GM23338 (cell line): ENCODE results near the gene SSH3. TPM values are rescaled to one million over a fixed set of nuclear protein-coding genes. Genes with fewer than 3 reads are reported as not detected.
"Not testable (repeated sequence)": the region's sequence is repeated elsewhere in the genome, so short reads cannot be mapped to it uniquely, and the experiment has no call there.

Experiments
- ATAC-seq: fragments of 200-7000 bp; cut with Tn5 transposase; 3 replicates; pipeline ENCODE4 v1.9.1; 2020
- DNase-seq: peaks from one replicate; pipeline ENCODE4 v3.0.0-alpha.2; 2015; ENCODE audit warnings: low spot score
- H2AFZ ChIP-seq: fragments of 200-600 bp; sonication (generic); 2 replicates; pipeline ENCODE4 v1.8.0; 2016; ENCODE audit warnings: antibody characterized with exemption, mild to moderate bottlenecking, moderate library complexity
- H3F3A ChIP-seq: fragments of 200-600 bp; sonication (generic); replicated peaks from 2 replicates; pipeline ENCODE4 v1.8.0; 2017; ENCODE audit warnings: antibody characterized with exemption, mixed run types, low read depth
- H3K27ac ChIP-seq: fragments of 200-600 bp; sonication (generic); 2 replicates; pipeline ENCODE4 v1.6.1; 2016; ENCODE audit warnings: low read depth
- H3K27me3 ChIP-seq: fragments of 200-600 bp; sonication (generic); 2 replicates; pipeline ENCODE4 v1.8.0; 2016; ENCODE audit warnings: mild to moderate bottlenecking, mixed run types, moderate library complexity; ENCODE audit not compliant: insufficient read depth
- H3K36me3 ChIP-seq: fragments of 200-600 bp; sonication (generic); 2 replicates; pipeline ENCODE4 v1.8.0; 2016; ENCODE audit warnings: mild to moderate bottlenecking; ENCODE audit not compliant: insufficient read depth
- H3K4me1 ChIP-seq: fragments of 200-600 bp; sonication (generic); 2 replicates; pipeline ENCODE4 v1.8.0; 2016; ENCODE audit warnings: mild to moderate bottlenecking, moderate library complexity; ENCODE audit not compliant: insufficient read depth
- H3K4me2 ChIP-seq: fragments of 200-600 bp; sonication (generic); 2 replicates; pipeline ENCODE4 v1.7.1; 2017; ENCODE audit warnings: mixed run types
- H3K4me3 ChIP-seq: fragments of 200-600 bp; sonication (generic); 2 replicates; pipeline ENCODE4 v1.6.1; 2016; ENCODE audit warnings: mixed run types
- H3K79me2 ChIP-seq: fragments of 200-600 bp; sonication (generic); replicated peaks from 2 replicates; pipeline ENCODE4 v1.8.0; 2017; ENCODE audit warnings: mild to moderate bottlenecking; ENCODE audit not compliant: insufficient read depth
- H3K9me2 ChIP-seq: fragments of 200-600 bp; sonication (generic); 2 replicates; pipeline ENCODE4 v1.8.0; 2017; ENCODE audit not compliant: insufficient read depth
- H4K20me1 ChIP-seq: fragments of 200-600 bp; sonication (generic); replicated peaks from 2 replicates; pipeline ENCODE4 v1.8.0; 2017; ENCODE audit warnings: mild to moderate bottlenecking; ENCODE audit not compliant: insufficient read depth
- H3K27ac Mint-ChIP-seq: 2 replicates; pipeline ENCODE4 v1.8.0; 2020; ENCODE audit warnings: inconsistent platforms, mild to moderate bottlenecking, moderate library complexity, mixed read lengths
- H3K27me3 Mint-ChIP-seq: 3 replicates; pipeline ENCODE4 v1.8.0; 2022; ENCODE audit warnings: low read depth, mild to moderate bottlenecking, moderate library complexity, mixed read lengths, inconsistent platforms; ENCODE audit not compliant: insufficient read depth, poor library complexity
- H3K36me3 Mint-ChIP-seq: 3 replicates; pipeline ENCODE4 v1.8.0; 2021; ENCODE audit warnings: low read depth, mild to moderate bottlenecking, inconsistent platforms, moderate library complexity, mixed read lengths
- H3K4me1 Mint-ChIP-seq: 3 replicates; pipeline ENCODE4 v1.8.0; 2020; ENCODE audit warnings: mild to moderate bottlenecking, inconsistent platforms, mixed read lengths
- H3K4me3 Mint-ChIP-seq: 3 replicates; pipeline ENCODE4 v1.8.0; 2021; ENCODE audit warnings: moderate library complexity, mild to moderate bottlenecking, inconsistent platforms, mixed read lengths
- H3K9me3 Mint-ChIP-seq: 3 replicates; pipeline ENCODE4 v1.8.0; 2020; ENCODE audit warnings: moderate library complexity, mild to moderate bottlenecking, inconsistent platforms, mixed read lengths
- EZH2 ChIP-seq: fragments of 200-600 bp; sonication (generic); IDR thresholded peaks from one replicate; pipeline ENCODE4 v1.8.0; 2017; ENCODE audit warnings: antibody characterized with exemption, mild to moderate bottlenecking, low read depth; ENCODE audit not compliant: unreplicated experiment
- NANOG ChIP-seq: IDR thresholded peaks from 2 replicates; pipeline ENCODE4 v1.6.1; 2016; ENCODE audit warnings: antibody characterized with exemption, borderline replicate concordance
- POLR2AphosphoS5 ChIP-seq: IDR thresholded peaks from 2 replicates; pipeline ENCODE4 v1.6.1; 2016; ENCODE audit warnings: antibody characterized with exemption, low read depth
- REST ChIP-seq: IDR thresholded peaks from one replicate; pipeline ENCODE4 v1.6.1; 2018; ENCODE audit warnings: antibody characterized with exemption; ENCODE audit not compliant: unreplicated experiment
- STAT1 ChIP-seq: IDR thresholded peaks from one replicate; pipeline ENCODE4 v1.6.1; 2016; ENCODE audit warnings: antibody characterized with exemption; ENCODE audit not compliant: unreplicated experiment
- ZNF114 ChIP-seq: fragments of 250-450 bp; sonication (Bioruptor Pico); IDR thresholded peaks from 2 replicates; pipeline ENCODE4 v1.5.0; 2020; ENCODE audit warnings: mild to moderate bottlenecking, moderate library complexity
- polyA plus RNA-seq: library from polyadenylated mRNA; unstranded; fragments of >200 nt; fragmentation: Nextera tagmentation; extraction: Ambion mirVana; gene quantifications from 2 replicates; pipeline ENCODE4 v1.2.1, GENCODE V29; 2016
- total RNA-seq: library from RNA; depleted of rRNA; stranded (reverse); fragments of >200 nt; shearing (Covaris generic); gene quantifications from 2 replicates; pipeline ENCODE4 v1.2.3, GENCODE V29; 2014

Gene SSH3
- total and polyA plus RNA-seq, 2 experiments from 2014 or later: 17.8 to 40.0 TPM

- H3K36me3 ChIP-seq: no peaks in the 10 kb centered on the region
Measured at GRCh38 chr11:67317888-67318555, 14.7 kb downstream of the SSH3 start.

GRCh38 chr11:67318876-67319275 lies 15.5 kb downstream of the SSH3 start:
- ATAC-seq, H4K20me1 ChIP-seq, H3K4me1 ChIP-seq, H3K27ac ChIP-seq, H3K27ac Mint-ChIP-seq, H3K9me2 ChIP-seq, H3K36me3 ChIP-seq, H3K79me2 ChIP-seq, H2AFZ ChIP-seq, DNase-seq, H3K36me3 Mint-ChIP-seq, H3K9me3 Mint-ChIP-seq: not testable (repeated sequence)
- Histone ChIP-seq H3K4me3 (peak overlapping the region; percentile 76; the same call in 1 of the 2 replicates), H3K27me3 (peaks cover 32% of the 10 kb centered on the region), H3K4me2 (peak overlapping the region; percentile 91), H3F3A (peaks cover 11% of the 10 kb centered on the region; the same call in 1 of the 2 replicates)
- peaks cover 23% of the 10 kb centered on the region for H3K27me3 Mint-ChIP-seq
- H3K4me1 Mint-ChIP-seq: peaks cover 11% of the 10 kb centered on the region
- H3K4me3 Mint-ChIP-seq: peak overlapping the region; percentile 92

More at GRCh38 chr11:67317888-67318555, 14.7 kb downstream of the SSH3 start:
- Histone ChIP-seq H3K4me3 (peak overlapping the region; percentile 76), H3K4me1 (peaks cover 8% of the 10 kb centered on the region), H3K9me2 (no peaks in the 10 kb centered on the region), H3K27me3 (peaks cover 32% of the 10 kb centered on the region), H3K79me2 (no peaks in the 10 kb centered on the region), H4K20me1 (no peaks in the 10 kb centered on the region), H3K4me2 (peak overlapping the region; percentile 91), H2AFZ (peak overlapping the region; percentile 96), H3F3A (peaks cover 11% of the 10 kb centered on the region; the same call in 1 of the 2 replicates), H3K27ac (no peak overlapping the region)
- Mint-ChIP-seq H3K36me3 (no peaks in the 10 kb centered on the region), H3K4me1 (peaks cover 11% of the 10 kb centered on the region), H3K9me3 (no peaks in the 10 kb centered on the region; the same call in 2 of the 3 replicates), H3K4me3 (peak overlapping the region; percentile 92), H3K27ac (peak overlapping the region; percentile 93; the same call in 1 of the 2 replicates), H3K27me3 (peaks cover 26% of the 10 kb centered on the region)
- TF ChIP-seq NANOG (no peak), EZH2 (no peak), ZNF114 (CRISPR knock-in tag) (no peak), STAT1 (no peak), REST (no peak), POLR2AphosphoS5 (no peak)
- no peak for DNase-seq
- ATAC-seq: peak; percentile 39

GRCh38 chr11:67320011-67320410 lies 16.7 kb downstream of the SSH3 start:
- Mint-ChIP-seq H3K4me1 (peaks cover 11% of the 10 kb centered on the region), H3K9me3 (no peaks in the 10 kb centered on the region; the same call in 2 of the 3 replicates)

More at GRCh38 chr11:67320011-67320410, 16.7 kb downstream of the SSH3 start:
- no peak overlapping the region for H2AFZ ChIP-seq
- H3K9me2 ChIP-seq: no peaks in the 10 kb centered on the region
- H3K4me2 ChIP-seq: no peak overlapping the region
- H3K4me1 ChIP-seq: peaks cover 8% of the 10 kb centered on the region
- no peaks in the 10 kb centered on the region for H4K20me1 ChIP-seq
- Mint-ChIP-seq H3K27ac (no peak overlapping the region), H3K27me3 (peaks cover 23% of the 10 kb centered on the region), H3K36me3 (no peaks in the 10 kb centered on the region; the same call in 2 of the 3 replicates), H3K4me3 (no peak overlapping the region)
- H3K27ac ChIP-seq: no peak overlapping the region
- H3K79me2 ChIP-seq: no peaks in the 10 kb centered on the region
- TF ChIP-seq POLR2AphosphoS5: no peak
- no peak for DNase-seq
- H3K4me3 ChIP-seq: no peak overlapping the region
- H3K36me3 ChIP-seq: no peaks in the 10 kb centered on the region
- H3K27me3 ChIP-seq: peaks cover 32% of the 10 kb centered on the region
- peaks cover 11% of the 10 kb centered on the region; the same call in 1 of the 2 replicates for H3F3A ChIP-seq
- no peak for ATAC-seq
